Body of pancreas (tissue), 4 donors: ENCODE results near the gene AARSD1. TPM values are rescaled to one million over a fixed set of nuclear protein-coding genes. Genes with fewer than 3 reads are reported as not detected.

ENCODE experiments used
- ATAC-seq: fragments of 150-250 bp; one replicate; pipeline ENCODE4 v1.9.1; 2016
- DNase-seq, 4 donors: peaks; one replicate each; pipeline ENCODE4 v3.0.0-alpha.2; 2019
- H3K27ac ChIP-seq, 4 donors: fragments of 200-600 bp; sonication (generic); 1 replicate in 3 of 4; 2 replicates in 1 of 4; pipeline versions ENCODE4 v1.5.1 to v1.6.1; 2016 to 2019; ENCODE audit warnings: mild to moderate bottlenecking in 1 of 4, mixed read lengths in 1 of 4, moderate library complexity in 1 of 4
- H3K27me3 ChIP-seq, 2 donors: fragments of 200-600 bp; sonication (generic); one replicate each; pipeline ENCODE4 v1.6.0; 2016; ENCODE audit warnings: mild to moderate bottlenecking in 1 of 2
- H3K36me3 ChIP-seq, 2 donors: fragments of 200-600 bp; sonication (generic); replicated peaks in 1 of 2; 2 replicates each; pipeline ENCODE4 v1.5.1; 2016; ENCODE audit warnings: low read depth in 2 of 2; ENCODE audit not compliant: insufficient read depth in 1 of 2
- H3K4me1 ChIP-seq: fragments of 200-600 bp; sonication (generic); one replicate; pipeline ENCODE4 v1.6.0; 2016
- H3K4me3 ChIP-seq, 2 donors: fragments of 200-600 bp; sonication (generic); 1 replicate in 1 of 2; 2 replicates in 1 of 2; pipeline ENCODE4 v1.5.1; 2016 to 2019
- H3K9me3 ChIP-seq, 3 donors: fragments of 200-600 bp; sonication (generic); 1 replicate in 2 of 3; 2 replicates in 1 of 3; pipeline ENCODE4 v1.5.1; 2016
- CTCF ChIP-seq, 7 experiments: fragments of 450-650 bp in 4 of 7; fragments of 200-600 bp in 3 of 7; sonication (generic) in 3 of 7; IDR thresholded peaks; one replicate each; pipeline ENCODE4 v1.5.1; 2016 to 2019; ENCODE audit warnings: antibody characterized with exemption in 7 of 7
- POLR2A ChIP-seq, 3 donors: fragments of 450-650 bp; IDR thresholded peaks; one replicate each; pipeline ENCODE4 v1.6.1; 2016; ENCODE audit warnings: antibody characterized with exemption in 3 of 3, mild to moderate bottlenecking in 2 of 3
- WGBS, 2 donors: methylation state at CpG; one replicate each; pipeline ENCODE4 v1.1.5; 2017; 5-methylcytosine and 5-hydroxymethylcytosine counted together
- intact Hi-C: fragments of 100-400 bp; cut with DNase I; formaldehyde crosslinking; loops from one replicate; pipeline ENCODE4 v1.15.1; 2023
- small RNA-seq: library from RNA; depleted of rRNA; stranded (forward); fragments of <200 nt; gene quantifications from one replicate; pipeline ENCODE3, GENCODE V24; 2016
- total RNA-seq, 2 donors: library from RNA; depleted of rRNA; stranded (reverse); fragments of >200 nt; gene quantifications; one replicate each; pipeline ENCODE4 v1.1.0, GENCODE V29; 2016

Gene AARSD1
- total RNA-seq, 2 donors from 2014 or later: 44.5 to 51.9 TPM

- Histone ChIP-seq H3K36me3 (no peaks in the 10 kb centered on the region), H3K4me3 (no peak overlapping the region), H3K27me3 (no peaks in the 10 kb centered on the region), H3K9me3 (no peaks in the 10 kb centered on the region), H3K27ac (peak overlapping the region in 3 of 4 donors; percentile 54 to 94 (median 68)), H3K4me1 (peaks cover 38% of the 10 kb centered on the region)
- intact Hi-C loops: no loop called here
- peak; percentile 11 for ATAC-seq
- TF ChIP-seq CTCF (IDR thresholded peaks at IDR 0.05) (no peak), POLR2A (IDR thresholded peaks at IDR 0.05) (no peak)
- DNase-seq: peak in 1 of 4 donors; percentile 64
- WGBS, 2 donors: 31 to 56% methylated on average over 5 to 6 of the region's 6 CpGs
Observed at GRCh38 chr17:42904110-42904469, 60.2 kb downstream of the AARSD1 start.

- DNase-seq: peak; percentile 53 to 82 (median 63)
- TF ChIP-seq CTCF (IDR thresholded peaks at IDR 0.05) (no peak), POLR2A (IDR thresholded peaks at IDR 0.05) (no peak)
- 42% methylated on average over 10 of the region's 10 CpGs for WGBS, 2 donors
- H3K27me3 ChIP-seq: no peaks in the 10 kb centered on the region
- peaks cover 38% of the 10 kb centered on the region for H3K4me1 ChIP-seq
- ATAC-seq: peak; percentile 82
- intact Hi-C loops: no loop called here
- H3K4me3 ChIP-seq: no peak overlapping the region
- H3K27ac ChIP-seq: peak overlapping the region; percentile 54 to 94 (median 77)
- no peaks in the 10 kb centered on the region for H3K36me3 ChIP-seq
- H3K9me3 ChIP-seq: no peaks in the 10 kb centered on the region
Observed at GRCh38 chr17:42901535-42902229, 62.6 kb downstream of the AARSD1 start.

Small RNAs within 50 kb of the gene (small RNA-seq; reads per million reads assigned to genes)
- not detected for gene AARSD1
- gene RF00561: not detected

Other genes with a start within 250 kb of the AARSD1 start
- gene EZH1, start 219.4 kb downstream of the AARSD1 start, total RNA-seq: 10 to 100 TPM; 19.1 to 28.5 TPM
- 1 to 10 TPM; 3.1 to 7.6 TPM for gene RAMP2, start 203.2 kb downstream of the AARSD1 start, total RNA-seq
- 10 to 100 TPM; 17.8 to 23.9 TPM for gene VPS25, start 191.0 kb downstream of the AARSD1 start, total RNA-seq
- gene WNK4, start 183.8 kb downstream of the AARSD1 start, total RNA-seq: under 1 TPM in 1 of 2 donors, not detected in 1; 0.26 TPM
- gene COA3, start 165.8 kb downstream of the AARSD1 start, total RNA-seq: 10 to 100 TPM; 69.2 to 72.4 TPM
- gene CNTD1, start 165.6 kb downstream of the AARSD1 start, total RNA-seq: not detected
- gene BECN1, start 140.2 kb downstream of the AARSD1 start, total RNA-seq: 10 to 100 TPM; 50.4 to 65.1 TPM
- gene PSME3, start 131.1 kb downstream of the AARSD1 start, total RNA-seq: 10 to 100 TPM; 41.2 to 51.6 TPM
- gene AOC2, start 119.9 kb downstream of the AARSD1 start, total RNA-seq: 1 to 10 TPM; 1.0 to 3.0 TPM
- 10 to 100 TPM in 1 of 2 donors, 1 to 10 TPM in 1; 6.5 to 55.7 TPM for gene AOC3, start 113.3 kb downstream of the AARSD1 start, total RNA-seq
- 1 to 10 TPM in 1 of 2 donors, not detected in 1; 2.6 TPM for gene G6PC1, start 63.7 kb downstream of the AARSD1 start, total RNA-seq
- under 1 TPM in 1 of 2 donors, not detected in 1; 0.52 TPM for gene PTGES3L, start 15.6 kb upstream of the AARSD1 start, total RNA-seq
- gene RUNDC1, start 16.1 kb upstream of the AARSD1 start, total RNA-seq: 10 to 100 TPM; 17.1 to 37.6 TPM
- 100 to 1,000 TPM; 406 to 507 TPM for gene RPL27, start 34.0 kb upstream of the AARSD1 start, total RNA-seq
- gene IFI35, start 42.3 kb upstream of the AARSD1 start, total RNA-seq: 10 to 100 TPM; 16.2 to 19.5 TPM
- 100 to 1,000 TPM in 1 of 2 donors, 10 to 100 TPM in 1; 83.7 to 101 TPM for gene VAT1, start 57.9 kb upstream of the AARSD1 start, total RNA-seq
- under 1 TPM; 0.33 to 0.52 TPM for gene RND2, start 60.8 kb upstream of the AARSD1 start, total RNA-seq
- gene BRCA1, start 160.9 kb upstream of the AARSD1 start, total RNA-seq: 1 to 10 TPM; 2.6 to 7.6 TPM
- 10 to 100 TPM; 16.2 to 41.0 TPM for gene NBR1, start 206.8 kb upstream of the AARSD1 start, total RNA-seq
- gene TMEM106A, start 247.4 kb upstream of the AARSD1 start, total RNA-seq: 1 to 10 TPM; 4.9 to 6.9 TPM